Transverse colon (tissue), 4 donors: ENCODE results near the gene MSI2. TPM values are rescaled to one million over a fixed set of nuclear protein-coding genes. Genes with fewer than 3 reads are reported as not detected.

ENCODE experiments used
- DNase-seq: peaks from one replicate; pipeline ENCODE4 v3.0.0-alpha.2; 2019
- H3K27ac ChIP-seq, 4 donors: fragments of 200-600 bp; sonication (generic); 2 replicates each; pipeline ENCODE4 v1.5.1; 2016 to 2018; ENCODE audit warnings: inconsistent platforms in 4 of 4
- H3K27me3 ChIP-seq: fragments of 200-600 bp; sonication (generic); 2 replicates; pipeline ENCODE4 v1.5.1; 2017; ENCODE audit warnings: inconsistent platforms
- H3K36me3 ChIP-seq, 4 donors: fragments of 200-600 bp; sonication (generic); 2 replicates each; pipeline ENCODE4 v1.5.1; 2017 to 2019; ENCODE audit warnings: inconsistent platforms in 4 of 4
- H3K4me1 ChIP-seq, 4 donors: fragments of 200-600 bp; sonication (generic); 2 replicates each; pipeline ENCODE4 v1.5.1; 2017 to 2020; ENCODE audit warnings: inconsistent platforms in 4 of 4
- H3K4me3 ChIP-seq, 4 donors: fragments of 200-600 bp; sonication (generic); 1 replicate in 1 of 4; 2 replicates in 3 of 4; pipeline versions ENCODE4 v1.5.1 to v1.6.1; 2017 to 2019; ENCODE audit warnings: inconsistent platforms in 4 of 4
- H3K9me3 ChIP-seq, 2 donors: fragments of 200-600 bp; sonication (generic); 2 replicates each; pipeline ENCODE4 v1.5.1; 2017 to 2019; ENCODE audit warnings: inconsistent platforms in 2 of 2
- EP300 ChIP-seq: sonication (generic); formaldehyde crosslinking; IDR thresholded peaks from one replicate; pipeline ENCODE4 v1.6.1; 2017; ENCODE audit warnings: antibody characterized with exemption, low read depth
- POLR2A ChIP-seq: fragments of 450-650 bp; IDR thresholded peaks from one replicate; pipeline ENCODE4 v1.6.1; 2016; ENCODE audit warnings: antibody characterized with exemption, mild to moderate bottlenecking, moderate library complexity
- POLR2AphosphoS5 ChIP-seq, 3 donors: sonication (generic); formaldehyde crosslinking; IDR thresholded peaks; one replicate each; pipeline ENCODE4 v1.6.1; 2016; ENCODE audit warnings: antibody characterized with exemption in 3 of 3
- WGBS, 2 donors: methylation state at CpG; one replicate each; pipeline ENCODE4 v1.1.5; 2018; ENCODE audit warnings: low coverage in 1 of 2; 5-methylcytosine and 5-hydroxymethylcytosine counted together
- in situ Hi-C, 4 donors: fragments of 200-750 bp; cut with MboI; loops; one replicate each; pipeline versions ENCODE4 v1.15.0 to v1.15.1; 2017; ENCODE audit warnings: low sequenced_read_pairs in 3 of 4, low pct_ligation_motif_present in 1 of 4, low pct_unique_long_range_greater_than_20kb in 1 of 4
- intact Hi-C: fragments of 100-400 bp; cut with DNase I; formaldehyde crosslinking; loops from one replicate; pipeline ENCODE4 v1.15.1; 2023; ENCODE audit warnings: low total_unique reads
- total RNA-seq, 4 donors: library from RNA; depleted of rRNA; stranded (reverse); fragments of >200 nt; gene quantifications; one replicate each; pipeline ENCODE4 v1.1.0, GENCODE V29; 2016
- TF ChIP-seq, protein P1 (sequence below), 5 experiments: fragments of 200-600 bp in 3 of 5; fragments of 450-650 bp in 2 of 5; sonication (generic) in 3 of 5; IDR thresholded peaks; 1 replicate in 2 of 5; 2 replicates in 3 of 5; pipeline ENCODE4 v1.5.1; 2016 to 2017; ENCODE audit warnings: antibody characterized with exemption in 5 of 5, inconsistent platforms in 3 of 5, mild to moderate bottlenecking in 2 of 5, moderate library complexity in 1 of 5

The MSI2 gene
- total RNA-seq, 4 donors from 2014 or later, result 20.6 to 36.0 (median 29.3) TPM

DNA sequence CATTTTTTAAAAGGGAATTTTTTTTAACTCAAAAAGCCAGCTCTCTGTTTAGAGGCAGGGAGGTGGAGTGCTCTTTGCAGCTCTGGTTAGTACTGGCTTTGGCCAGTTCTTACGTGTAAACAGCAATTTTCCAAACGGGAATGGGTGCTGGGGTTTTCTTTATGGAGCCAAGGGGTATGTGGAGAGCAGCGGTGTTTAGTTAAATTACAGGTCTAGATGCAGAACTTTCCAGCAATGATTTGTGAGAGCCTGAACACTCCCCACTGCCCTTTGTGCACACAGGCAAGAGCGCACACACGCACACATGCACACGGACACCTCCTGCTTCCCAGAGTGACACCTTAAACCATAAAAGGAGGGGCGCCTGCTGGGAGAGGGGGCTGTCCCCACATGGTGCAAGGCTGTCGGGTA, 140.2 kb downstream of the MSI2 start:
- TF ChIP-seq POLR2AphosphoS5 (IDR thresholded peaks at IDR 0.05), result no peak
- no peak for TF ChIP-seq EP300
- TF ChIP-seq, protein P1, sequence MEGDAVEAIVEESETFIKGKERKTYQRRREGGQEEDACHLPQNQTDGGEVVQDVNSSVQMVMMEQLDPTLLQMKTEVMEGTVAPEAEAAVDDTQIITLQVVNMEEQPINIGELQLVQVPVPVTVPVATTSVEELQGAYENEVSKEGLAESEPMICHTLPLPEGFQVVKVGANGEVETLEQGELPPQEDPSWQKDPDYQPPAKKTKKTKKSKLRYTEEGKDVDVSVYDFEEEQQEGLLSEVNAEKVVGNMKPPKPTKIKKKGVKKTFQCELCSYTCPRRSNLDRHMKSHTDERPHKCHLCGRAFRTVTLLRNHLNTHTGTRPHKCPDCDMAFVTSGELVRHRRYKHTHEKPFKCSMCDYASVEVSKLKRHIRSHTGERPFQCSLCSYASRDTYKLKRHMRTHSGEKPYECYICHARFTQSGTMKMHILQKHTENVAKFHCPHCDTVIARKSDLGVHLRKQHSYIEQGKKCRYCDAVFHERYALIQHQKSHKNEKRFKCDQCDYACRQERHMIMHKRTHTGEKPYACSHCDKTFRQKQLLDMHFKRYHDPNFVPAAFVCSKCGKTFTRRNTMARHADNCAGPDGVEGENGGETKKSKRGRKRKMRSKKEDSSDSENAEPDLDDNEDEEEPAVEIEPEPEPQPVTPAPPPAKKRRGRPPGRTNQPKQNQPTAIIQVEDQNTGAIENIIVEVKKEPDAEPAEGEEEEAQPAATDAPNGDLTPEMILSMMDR (IDR thresholded peaks at IDR 0.05), result no peak
- in situ Hi-C loops (no loop called here), intact Hi-C loops (no loop called here)
- no peak for DNase-seq
- WGBS, 2 donors, result 56 to 60% methylated on average over 5 to 8 of the region's 8 CpGs
- Histone ChIP-seq H3K27ac (no peak overlapping the region), H3K4me1 (peaks cover 0 to 2% (median 0%) of the 10 kb centered on the region in 4 donors), H3K4me3 (no peak overlapping the region), H3K36me3 (peaks cover 0 to 6% (median 0%) of the 10 kb centered on the region in 4 donors), H3K27me3 (no peaks in the 10 kb centered on the region), H3K9me3 (peaks cover 0 to 3% of the 10 kb centered on the region in 2 donors)

DNA sequence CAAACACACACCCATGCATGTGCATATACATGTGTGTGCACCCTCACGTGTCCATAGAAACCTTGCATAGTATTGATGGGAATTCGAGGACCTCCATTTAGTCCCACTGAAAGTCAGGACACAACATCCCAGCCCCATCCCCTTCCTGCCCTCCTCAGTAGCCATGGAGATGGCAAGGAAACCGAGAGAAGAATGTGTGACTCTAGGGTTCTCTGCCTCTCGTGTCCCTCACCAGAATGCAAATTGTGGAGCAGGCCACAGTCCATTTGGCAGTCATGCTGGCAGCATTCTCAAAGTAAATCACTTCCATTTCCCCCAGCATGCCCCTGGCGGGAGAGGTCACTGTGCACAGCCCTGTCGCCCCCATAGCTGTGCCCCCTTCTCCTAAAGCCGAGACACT, 141.1 kb downstream of the MSI2 start:
- H3K4me1 ChIP-seq, result peaks cover 0 to 2% (median 0%) of the 10 kb centered on the region in 4 donors
- intact Hi-C loops (no loop called here), in situ Hi-C loops (no loop called here)
- DNase-seq, result no peak
- WGBS, 2 donors, result 97 to 100% methylated on average over 3 to 7 of the region's 7 CpGs
- H3K27ac ChIP-seq, result no peak overlapping the region
- H3K27me3 ChIP-seq, result no peaks in the 10 kb centered on the region
- TF ChIP-seq, protein P1 (IDR thresholded peaks at IDR 0.05), result no peak
- TF ChIP-seq EP300 (no peak), POLR2AphosphoS5 (IDR thresholded peaks at IDR 0.05) (no peak), POLR2A (no peak)
- peaks cover 0 to 3% of the 10 kb centered on the region in 2 donors for H3K9me3 ChIP-seq
- no peak overlapping the region for H3K4me3 ChIP-seq
- H3K36me3 ChIP-seq, result peaks cover 0 to 6% (median 0%) of the 10 kb centered on the region in 4 donors

DNA sequence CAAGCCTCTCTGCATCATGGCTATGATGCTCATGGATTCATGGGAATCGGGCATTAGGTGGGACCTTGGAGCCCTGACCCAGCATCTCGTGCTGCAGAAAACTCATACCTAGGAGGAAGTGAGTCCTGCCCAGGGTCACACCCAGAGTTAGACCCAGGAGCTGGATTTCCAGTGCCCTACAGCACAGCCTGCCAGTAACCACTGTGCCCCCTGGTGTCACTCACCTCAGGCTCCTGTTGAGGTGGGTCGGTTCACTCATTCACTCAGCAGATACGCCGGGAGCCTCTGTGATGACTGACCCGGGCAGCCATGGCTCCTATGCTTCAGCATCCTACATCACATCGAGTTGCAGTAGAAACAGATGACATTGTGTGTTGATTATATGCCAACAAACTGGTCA, 143.4 kb downstream of the MSI2 start:
- 95% methylated on average over 7 of the region's 7 CpGs; no CpG with 5 or more reads in 1 of the 2 donors for whole genome bisulfite sequencing, 2 donors
- TF ChIP-seq, protein P1 (IDR thresholded peaks at IDR 0.05), result no peak
- TF ChIP-seq EP300, result no peak
- no peak for TF ChIP-seq POLR2A
- TF ChIP-seq POLR2AphosphoS5 (IDR thresholded peaks at IDR 0.05), result no peak

DNA sequence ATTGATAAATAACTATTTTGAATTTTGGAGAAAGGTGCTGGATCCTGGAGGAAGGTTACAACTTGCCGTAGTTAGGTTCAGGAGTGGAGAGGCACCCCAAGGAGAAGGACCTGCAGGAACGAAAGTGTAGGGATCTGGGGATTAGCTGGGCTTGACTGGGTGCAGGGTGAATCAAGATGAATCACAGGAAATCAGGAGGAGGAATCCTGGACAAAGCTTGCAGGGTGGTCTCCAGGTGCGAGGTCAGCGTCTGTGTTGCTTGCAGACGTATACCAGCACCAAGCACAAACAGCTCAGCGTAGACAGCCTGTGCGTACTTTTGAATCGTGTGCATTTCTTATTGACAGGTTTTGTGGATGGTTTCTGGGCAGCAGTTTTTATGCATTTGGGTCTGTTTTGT, 144.3 kb downstream of the MSI2 start:
- no peaks in the 10 kb centered on the region for H3K27me3 ChIP-seq
- no peak overlapping the region for H3K4me3 ChIP-seq
- H3K9me3 ChIP-seq, result no peaks in the 10 kb centered on the region
- no peak for TF ChIP-seq EP300
- TF ChIP-seq POLR2A, result no peak
- TF ChIP-seq, protein P1 (IDR thresholded peaks at IDR 0.05), result no peak
- no peak for TF ChIP-seq POLR2AphosphoS5 (IDR thresholded peaks at IDR 0.05)
- in situ Hi-C loops (loop anchor here in 1 of 4 donors (25.0 kb wide), 1 partner anchor 138 kb away; the partner anchor contains the start of gene MSI2), intact Hi-C loops (no loop called here)
- no peak for DNase-seq
- no peaks in the 10 kb centered on the region for H3K36me3 ChIP-seq
- H3K4me1 ChIP-seq, result peaks cover 0 to 3% (median 1%) of the 10 kb centered on the region in 4 donors
- no peak overlapping the region for H3K27ac ChIP-seq
- WGBS, 2 donors, result 93 to 100% methylated on average over 2 to 8 of the region's 8 CpGs

More for the DNA sequence above, 143.4 kb downstream of the MSI2 start:
- no peak overlapping the region for H3K4me3 ChIP-seq
- H3K27ac ChIP-seq, result no peak overlapping the region
- in situ Hi-C loops (loop anchor here in 1 of 4 donors (25.0 kb wide), 1 partner anchor 137 kb away; the partner anchor contains the start of gene MSI2), intact Hi-C loops (no loop called here)
- no peaks in the 10 kb centered on the region for H3K27me3 ChIP-seq
- DNase-seq, result no peak
- H3K4me1 ChIP-seq, result peaks cover 0 to 2% (median 0%) of the 10 kb centered on the region in 4 donors
- no peaks in the 10 kb centered on the region for H3K9me3 ChIP-seq
- no peaks in the 10 kb centered on the region for H3K36me3 ChIP-seq
